HT1080 (cell line): Measurements from ENCODE around the gene CPNE7. TPM values are rescaled to one million over a fixed set of nuclear protein-coding genes. Genes with fewer than 3 reads are reported as not detected.

ENCODE experiments used
- DNase-seq: peaks from one replicate; pipeline ENCODE4 v3.0.0-alpha.2; 2015; ENCODE audit warnings: low read depth
- total RNA-seq: library from RNA; depleted of rRNA; stranded (reverse); fragments of >200 nt; shearing (Covaris generic); gene quantifications from 2 replicates; pipeline ENCODE4 v1.2.3, GENCODE V29; 2014

Gene CPNE7
- total RNA-seq, 1 experiment from 2014 or later, result 0.87 TPM

- peak; percentile 88 for DNase-seq
These were observed 26.9 kb downstream of the CPNE7 start for GRCh38 chr16:89602273-89602951.

- DNase-seq, result no peak
These were observed 27.5 kb downstream of the CPNE7 start for GRCh38 chr16:89602952-89603590.

- no peak for DNase-seq
These were observed 29.2 kb downstream of the CPNE7 start for GRCh38 chr16:89604764-89605163.

GRCh38 chr16:89605186-89605970, 29.8 kb downstream of the CPNE7 start:
- no peak for DNase-seq

- no peak for DNase-seq
These were observed 30.4 kb downstream of the CPNE7 start for GRCh38 chr16:89606006-89606405.

GRCh38 chr16:89607453-89607852, 31.9 kb downstream of the CPNE7 start:
- DNase-seq, result no peak

- DNase-seq, result no peak
These were observed 32.6 kb downstream of the CPNE7 start for GRCh38 chr16:89607937-89608740.

GRCh38 chr16:89610108-89610453, 34.5 kb downstream of the CPNE7 start:
- no peak for DNase-seq

- no peak for DNase-seq
These were observed 37.0 kb downstream of the CPNE7 start for GRCh38 chr16:89612415-89613166.

GRCh38 chr16:89613231-89613953, 37.8 kb downstream of the CPNE7 start, which contains the start of gene DPEP1:
Gene DPEP1 (plus strand): TSS chr16:89613642. CDS start chr16:89630411, 16,769 bp downstream.
- DNase-seq, result no peak

GRCh38 chr16:89613954-89614459, 38.4 kb downstream of the CPNE7 start:
- no peak for DNase-seq

GRCh38 chr16:89615176-89615575, 39.6 kb downstream of the CPNE7 start:
- no peak for DNase-seq

- DNase-seq, result no peak
These were observed 40.1 kb downstream of the CPNE7 start for GRCh38 chr16:89615596-89616090.

GRCh38 chr16:89616623-89617022, 41.1 kb downstream of the CPNE7 start:
- no peak for DNase-seq

GRCh38 chr16:89617036-89617435, 41.5 kb downstream of the CPNE7 start:
- DNase-seq, result no peak

GRCh38 chr16:89618109-89618998, 42.8 kb downstream of the CPNE7 start:
- no peak for DNase-seq

GRCh38 chr16:89619840-89620239, 44.3 kb downstream of the CPNE7 start:
- DNase-seq, result no peak

GRCh38 chr16:89620406-89620841, 44.9 kb downstream of the CPNE7 start:
- no peak for DNase-seq
